K562 treated with DMSO at 1 percent for 48 hours (cell line): ENCODE measurements around the gene SAMD14. TPM values are rescaled to one million over a fixed set of nuclear protein-coding genes. Genes with fewer than 3 reads are reported as not detected.

Experiments used
- total RNA-seq: library from RNA; unstranded; fragments of 300-600 nt; gene quantifications from 2 replicates; pipeline ENCODE4 v1.2.3, GENCODE V29; 2022; ENCODE audit warnings: low replicate concordance; ENCODE audit errors: extremely low read depth

SAMD14 gene
- not detected in 2 replicates for total RNA-seq

DNA sequence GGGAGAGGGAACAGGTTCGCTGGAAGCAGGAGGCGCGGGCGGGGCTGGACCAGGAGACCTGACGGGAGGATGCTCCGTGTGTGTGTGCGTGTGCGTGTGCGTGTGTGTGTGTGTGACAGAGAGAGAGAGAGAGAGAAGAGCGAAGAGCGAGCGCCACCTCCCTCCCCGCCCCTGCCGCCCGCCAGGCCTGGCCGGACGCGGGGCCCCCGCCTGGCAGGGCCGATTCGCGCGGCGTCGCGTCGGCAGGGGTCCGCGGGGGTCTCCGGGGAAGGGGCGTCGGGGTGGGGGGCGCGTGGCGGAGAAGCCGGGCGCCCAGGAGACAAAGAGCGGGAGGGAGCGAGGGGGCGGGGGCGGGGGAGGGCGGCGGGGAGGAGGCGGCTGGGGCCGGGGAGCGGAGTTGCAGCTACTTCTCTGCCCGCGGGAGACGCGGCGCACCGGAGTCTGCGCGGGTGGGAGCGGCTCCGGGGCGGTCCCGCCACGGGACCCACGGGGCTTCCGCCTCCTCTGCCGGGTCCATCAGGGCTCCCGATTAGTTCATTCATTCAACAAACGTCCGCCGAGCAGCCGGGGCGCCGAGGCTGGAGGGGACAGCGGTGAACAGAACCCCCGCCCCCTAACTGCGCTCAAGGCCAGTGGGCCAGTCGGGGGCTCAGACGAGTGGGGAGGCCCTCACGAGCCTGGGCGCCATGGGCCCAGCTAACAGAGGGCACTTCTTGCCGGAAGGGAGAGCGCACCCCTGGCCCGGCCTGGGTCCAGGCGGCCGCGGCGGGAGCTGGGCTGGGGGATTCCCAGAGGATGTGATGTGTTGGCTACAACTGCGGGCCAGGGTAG is at the start of gene SAMD14:
Gene SAMD14 (minus strand): TSS at position 433 of the 831 bp plus-strand sequence. CDS start 5,201 bp downstream, outside the sequence.

DNA sequence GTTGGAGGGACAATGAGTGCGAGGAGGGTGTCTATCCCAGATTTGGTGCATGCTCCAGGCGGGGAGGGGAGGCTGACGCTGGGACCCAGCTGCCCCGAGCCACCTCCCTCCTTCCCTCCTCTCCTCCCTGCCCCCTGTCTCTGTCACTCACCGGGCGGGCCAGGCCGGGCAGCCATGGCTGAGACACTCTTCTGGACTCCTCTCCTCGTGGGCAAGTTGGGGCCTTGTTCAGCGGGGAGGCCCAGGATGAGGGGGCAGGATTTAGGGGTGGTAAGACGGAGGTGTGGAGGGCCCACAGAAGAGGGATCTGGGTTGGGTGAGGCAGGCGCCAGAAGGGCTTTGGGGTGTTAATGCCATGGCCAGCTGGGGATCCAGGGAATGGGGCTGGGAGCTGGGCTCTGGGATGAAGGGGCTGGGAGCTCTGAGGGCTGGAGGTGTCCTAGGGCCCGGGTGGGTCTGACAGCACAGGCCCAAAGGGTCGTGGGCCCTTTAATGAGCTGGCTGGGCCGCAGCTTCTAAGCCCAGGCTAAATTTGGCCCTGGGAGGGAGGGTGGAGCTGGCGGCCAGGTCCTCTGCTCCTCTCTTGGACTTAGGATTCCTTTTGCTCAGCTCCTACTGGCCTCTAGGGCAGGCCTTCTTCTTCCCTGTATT is 36.0 kb upstream of the SAMD14 start, which contains the start of gene SGCA:
Gene SGCA (plus strand): TSS at position 139 of the 651 bp plus-strand sequence. CDS start 36 bp downstream, at position 175.

DNA sequence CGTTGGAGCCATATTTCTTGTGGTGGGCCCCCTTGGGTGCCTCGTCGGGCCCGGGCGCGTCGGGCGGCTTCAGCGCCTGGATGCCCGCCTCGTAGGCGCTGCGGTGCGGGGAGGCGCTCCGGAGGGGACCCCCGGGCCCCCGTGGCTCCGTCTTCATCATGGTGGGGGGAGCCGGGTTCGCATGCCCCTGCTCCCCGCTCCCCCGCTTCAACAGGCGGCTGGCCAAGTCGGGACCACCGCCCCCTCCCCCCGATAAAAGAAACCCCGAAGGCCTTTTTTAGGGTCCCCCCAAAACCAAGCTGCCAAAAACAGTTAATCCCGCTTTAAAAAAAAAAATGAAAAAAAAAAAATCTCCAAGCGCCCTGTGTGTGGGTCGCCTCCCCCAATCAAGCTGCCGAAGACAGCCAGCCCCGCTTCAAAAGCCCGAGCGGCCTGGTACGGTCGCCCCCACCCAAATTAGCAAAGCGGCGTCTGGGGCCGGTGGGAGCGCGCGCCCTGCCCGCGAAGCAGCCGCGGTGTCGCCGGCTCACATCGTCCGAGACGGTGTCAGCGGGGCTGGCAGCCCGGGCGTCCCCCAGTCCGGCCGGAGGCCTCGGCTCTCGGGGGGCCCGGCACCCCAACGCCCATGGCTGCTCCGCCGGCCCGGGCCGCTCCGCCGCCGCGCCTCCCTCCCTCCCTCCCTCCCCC is 20.5 kb upstream of the SAMD14 start, which contains the start of gene PPP1R9B:
Gene PPP1R9B (minus strand): TSS at position 324 of the 687 bp plus-strand sequence. CDS start 164 bp downstream, at position 160.

DNA sequence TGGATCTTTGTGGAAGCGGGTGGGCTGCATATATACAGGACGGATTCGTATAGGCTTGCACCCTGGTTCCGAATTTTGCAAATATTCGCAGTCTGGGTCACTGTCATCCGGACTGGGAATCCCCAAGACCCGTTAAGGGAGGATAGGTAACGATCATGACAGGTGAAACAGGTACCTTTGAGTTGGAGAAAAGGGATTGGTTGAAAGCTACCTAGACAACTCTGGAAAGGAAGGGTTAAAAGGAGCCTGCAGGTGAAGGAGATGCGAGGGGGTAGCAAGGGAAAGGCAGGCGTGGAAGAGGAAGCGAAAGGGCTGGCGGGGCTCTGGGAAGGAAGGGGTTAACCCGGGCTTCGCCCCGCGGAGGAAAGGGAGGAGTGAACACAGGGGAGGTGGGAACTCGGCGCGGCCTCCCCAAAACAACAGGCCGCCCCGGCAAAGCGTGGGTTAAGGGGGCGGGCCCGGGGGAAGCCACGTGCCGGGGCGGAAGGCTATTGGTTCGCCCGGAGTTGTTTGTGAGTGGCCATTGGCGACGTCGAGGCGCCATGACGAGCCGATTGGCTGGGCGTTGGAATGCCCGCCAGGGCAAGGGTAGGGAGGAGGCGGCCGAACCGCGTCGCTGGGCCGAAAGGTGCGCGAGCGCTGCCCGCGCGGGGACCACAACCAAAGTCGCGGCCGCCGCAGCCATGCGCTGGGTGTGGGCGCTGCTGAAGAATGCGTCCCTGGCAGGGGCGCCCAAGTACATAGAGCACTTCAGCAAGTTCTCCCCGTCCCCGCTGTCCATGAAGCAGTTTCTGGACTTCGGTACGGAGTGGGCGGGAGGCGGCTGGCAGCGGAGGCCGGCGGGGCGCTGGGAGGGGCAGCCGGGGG is 35.0 kb downstream of the SAMD14 start, which contains the start of gene PDK2:
Gene PDK2 (plus strand): TSS at position 599 of the 867 bp plus-strand sequence. CDS start 85 bp downstream, at position 684.

Other genes starting within 250 kb of the SAMD14 start
- gene DLX4, start 161.0 kb downstream of the SAMD14 start, total RNA-seq, result not detected in 2 replicates
- gene DLX3, start 134.9 kb downstream of the SAMD14 start, total RNA-seq, result not detected in 2 replicates
- gene ITGA3, start 74.0 kb downstream of the SAMD14 start, total RNA-seq, result not detected in 2 replicates
- gene PDK2, start 34.8 kb downstream of the SAMD14 start, total RNA-seq, result not detected in 2 replicates
- gene PPP1R9B, start 20.5 kb upstream of the SAMD14 start, total RNA-seq, result not detected in 2 replicates
- not detected in 2 replicates for gene SGCA, start 35.8 kb upstream of the SAMD14 start, total RNA-seq
- not detected in 2 replicates for gene COL1A1, start 71.5 kb upstream of the SAMD14 start, total RNA-seq
- not detected in 2 replicates for gene TMEM92, start 144.3 kb upstream of the SAMD14 start, total RNA-seq
- not detected in 2 replicates for gene XYLT2, start 216.0 kb upstream of the SAMD14 start, total RNA-seq
- gene MRPL27, start 243.0 kb upstream of the SAMD14 start, total RNA-seq, result not detected in 2 replicates
- not detected in 2 replicates for gene EME1, start 243.1 kb upstream of the SAMD14 start, total RNA-seq